T-helper 1 cell treated with Interleukin-12 subunit alpha and Interleukin-12 subunit beta and Interleukin-4 antibody, amounts not matched to agents 30 ng/mL and 1 ng/mL, for 36 hours (primary cell): ENCODE data around the gene PTTG2. TPM values are rescaled to one million over a fixed set of nuclear protein-coding genes. Genes with fewer than 3 reads are reported as not detected.

Experiments
- intact Hi-C: fragments of 100-400 bp; cut with micrococcal nuclease; formaldehyde crosslinking; loops from one replicate; pipeline ENCODE4 v1.15.1; 2024
- total RNA-seq: library from RNA; stranded (reverse); gene quantifications from 2 replicates; pipeline ENCODE4 v1.2.3, GENCODE V29; 2022

PTTG2 gene
- total RNA-seq, 1 donor from 2014 or later, result 2.6 TPM

- intact Hi-C loops, result loop anchor here (2.0 kb wide), 1 partner anchor 63 kb away; the partner anchor contains the start of gene TBC1D1
Observed at GRCh38 chr4:37953620-37954293, 6.4 kb upstream of the PTTG2 start.

DNA sequence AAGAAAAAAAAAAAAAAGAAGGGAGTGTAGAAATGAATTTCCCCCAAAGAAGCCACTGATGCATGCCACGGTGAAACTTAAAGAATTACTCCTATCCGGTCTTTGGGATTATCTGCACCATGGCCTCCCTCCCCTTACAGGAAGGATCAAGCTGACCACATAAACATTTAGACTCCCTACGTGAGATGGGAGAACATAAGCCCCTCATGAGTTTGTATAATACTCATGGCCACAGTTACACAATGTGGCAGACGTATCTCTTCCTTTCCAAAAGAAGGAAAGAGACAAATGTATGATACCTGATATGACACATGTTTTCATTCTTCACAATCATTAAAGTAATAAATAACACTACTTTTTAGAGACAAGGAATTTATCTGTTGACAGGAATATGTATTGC, 3.3 kb upstream of the PTTG2 start:
- intact Hi-C loops, result no loop called here

DNA sequence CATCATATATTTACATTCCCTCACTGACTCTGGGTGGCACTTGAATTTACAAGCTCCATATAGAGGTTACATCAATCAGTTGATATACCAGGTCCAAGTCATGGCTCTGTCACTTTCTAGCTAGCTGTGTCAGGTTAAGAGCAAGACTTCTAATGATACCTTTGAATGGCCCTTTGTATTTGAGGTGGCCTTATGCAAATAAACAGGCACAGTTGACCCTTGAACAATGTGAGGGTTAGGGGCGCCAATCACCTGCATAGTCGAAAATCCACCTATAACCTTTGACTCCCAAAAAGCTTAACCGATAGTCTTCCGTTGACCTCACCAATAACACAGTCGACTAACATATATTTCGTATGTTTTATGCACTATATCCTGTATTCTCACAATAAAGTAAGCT, 1.3 kb upstream of the PTTG2 start:
- intact Hi-C loops, result no loop called here

GRCh38 chr4:37960679-37961450, 667 bp downstream of the PTTG2 start:
- intact Hi-C loops, result no loop called here

- intact Hi-C loops, result no loop called here
Observed at GRCh38 chr4:37964734-37965457, 4.7 kb downstream of the PTTG2 start.

DNA sequence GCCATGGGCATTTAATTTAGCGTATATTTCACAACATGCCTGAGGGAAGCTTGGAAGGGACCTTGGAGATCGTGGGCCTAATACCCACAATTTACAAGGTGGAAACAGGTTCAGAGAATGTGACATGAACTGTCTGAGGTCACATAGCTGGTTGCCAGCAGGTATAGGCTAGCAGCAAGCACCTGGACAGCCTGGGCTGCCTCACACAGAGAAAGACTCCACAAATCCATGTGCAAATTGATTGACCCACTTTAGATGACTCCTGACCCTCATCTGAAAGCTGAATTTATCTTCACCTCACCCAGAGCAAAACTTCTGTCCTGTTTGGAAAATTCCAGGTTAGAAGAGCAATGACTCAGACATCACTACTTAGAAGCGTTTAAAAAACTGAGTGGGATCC, 5.8 kb downstream of the PTTG2 start:
- intact Hi-C loops, result no loop called here

DNA sequence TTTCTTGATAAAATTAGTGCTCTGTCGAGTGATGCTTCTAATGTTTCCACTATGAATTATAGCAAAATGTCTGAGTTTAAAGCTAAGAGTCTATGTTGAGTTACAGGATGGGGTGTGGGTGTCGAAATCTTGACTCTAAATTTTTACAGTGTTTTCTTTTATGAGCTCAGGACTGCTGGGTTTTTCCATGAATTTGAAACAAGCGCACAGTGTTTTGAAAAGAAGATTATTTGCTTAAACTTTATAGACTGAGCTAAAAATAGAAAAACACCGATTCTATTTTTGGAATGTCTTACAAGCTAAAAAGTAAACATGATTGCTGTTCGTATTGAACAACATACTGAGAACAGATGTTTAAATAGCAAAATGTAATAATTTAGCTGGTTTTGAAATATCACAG, 7.5 kb downstream of the PTTG2 start:
- intact Hi-C loops, result no loop called here

GRCh38 chr4:37968747-37969146, 8.5 kb downstream of the PTTG2 start:
- intact Hi-C loops, result no loop called here

DNA sequence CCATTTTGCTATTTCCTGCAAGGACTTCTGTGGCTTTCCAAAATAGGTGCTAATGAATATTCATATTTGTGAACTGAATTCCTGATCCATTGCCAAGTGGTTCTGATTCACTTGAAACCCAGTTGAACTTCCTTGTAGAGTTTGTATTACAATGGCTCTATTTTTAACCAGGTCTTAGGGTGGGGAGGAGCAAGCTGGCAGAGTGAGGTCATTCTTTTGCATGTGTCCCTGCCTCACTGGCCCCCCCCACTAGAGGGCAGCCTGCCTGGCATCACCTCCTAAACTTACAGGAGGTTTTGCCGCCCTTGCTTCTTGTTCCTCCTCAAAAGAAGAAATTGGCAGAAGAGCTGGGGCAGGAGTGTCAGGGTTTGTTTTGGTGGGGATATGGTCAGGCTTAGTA, 10.5 kb downstream of the PTTG2 start:
- intact Hi-C loops, result loop anchor here (10.0 kb wide), 1 partner anchor 764 kb away; no protein-coding TSS in a partner anchor

GRCh38 chr4:37971202-37971601, 11.0 kb downstream of the PTTG2 start:
- intact Hi-C loops, result loop anchor here (10.0 kb wide), 1 partner anchor 764 kb away; no protein-coding TSS in a partner anchor

DNA sequence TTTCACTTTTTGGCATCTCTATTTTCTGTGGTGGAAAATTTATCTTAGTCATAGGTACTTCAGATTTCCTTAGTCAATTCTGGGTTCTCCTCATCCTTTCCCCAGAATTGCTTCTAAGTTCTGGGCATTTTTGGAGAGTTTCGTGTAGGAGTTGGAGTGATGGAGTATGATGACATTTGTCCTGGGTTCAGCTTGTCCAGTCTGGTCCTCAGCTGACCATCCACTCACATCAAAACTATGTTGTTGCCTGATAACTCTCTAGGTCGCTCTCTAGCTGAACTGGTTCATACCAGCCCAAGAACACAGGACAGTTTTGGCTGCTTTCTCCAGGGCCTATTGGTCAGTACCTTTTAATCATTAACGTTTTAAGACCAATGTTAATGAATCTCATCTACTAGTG, 13.2 kb downstream of the PTTG2 start:
- intact Hi-C loops, result loop anchor here (10.0 kb wide), 1 partner anchor 761 kb away; no protein-coding TSS in a partner anchor

DNA sequence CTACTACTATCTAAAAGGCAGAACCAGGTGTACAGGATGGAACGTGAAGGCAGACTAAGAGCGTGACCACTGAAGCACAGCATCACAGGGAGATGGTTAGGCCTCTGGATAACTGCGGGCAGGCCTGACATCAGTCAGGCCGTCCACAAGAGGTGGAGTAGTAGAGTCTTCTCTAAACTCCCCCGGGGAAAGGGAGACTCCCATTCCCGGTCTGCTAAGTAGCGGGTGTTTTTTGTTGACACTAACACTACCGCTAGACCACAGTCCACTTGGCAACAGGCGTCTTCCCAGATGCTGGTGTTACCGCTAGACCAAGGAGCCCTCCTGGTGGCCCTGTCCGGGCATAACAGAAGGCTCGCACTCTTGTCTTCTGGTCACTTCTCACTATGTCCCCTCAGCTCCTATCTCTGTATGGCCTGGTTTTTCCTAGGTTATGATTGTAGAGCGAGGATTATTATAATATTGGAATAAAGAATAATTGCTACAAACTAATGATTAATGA, 15.2 kb downstream of the PTTG2 start:
- intact Hi-C loops, result loop anchor here (5.0 to 10.0 kb wide), 3 partner anchors 157 to 759 kb away; no protein-coding TSS in a partner anchor

GRCh38 chr4:37976507-37976906, 16.3 kb downstream of the PTTG2 start:
- intact Hi-C loops, result loop anchor here (5.0 to 10.0 kb wide), 3 partner anchors 156 to 758 kb away; no protein-coding TSS in a partner anchor

DNA sequence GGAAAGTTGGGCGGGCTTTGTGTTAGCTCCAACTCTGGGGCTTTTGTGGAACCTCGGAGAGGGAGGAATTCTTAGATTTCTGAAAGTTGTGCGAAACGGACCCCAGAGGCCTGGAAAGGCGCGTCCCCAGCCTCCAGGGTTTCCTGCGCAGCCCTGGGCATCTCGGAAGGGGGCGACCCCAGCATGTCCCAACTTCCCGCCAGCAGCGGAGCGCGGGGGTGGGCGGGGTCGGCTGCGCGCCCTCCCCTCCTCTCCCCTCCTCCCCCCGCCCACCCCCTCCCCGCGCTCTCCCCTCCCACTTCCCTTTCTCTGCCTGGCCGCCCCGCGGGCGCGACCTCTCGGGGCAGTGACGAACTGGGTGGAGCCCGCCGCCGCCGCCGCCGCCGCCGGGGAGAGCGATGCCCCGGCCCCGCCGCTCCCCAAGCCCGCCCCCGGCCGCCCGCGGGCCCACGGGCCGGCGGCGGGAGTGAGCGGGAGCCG, 16.8 kb downstream of the PTTG2 start:
- intact Hi-C loops, result loop anchor here (1.0 to 10.0 kb wide), 7 partner anchors 86 to 758 kb away; partner anchors contain the start of genes RELL1 and TBC1D1

DNA sequence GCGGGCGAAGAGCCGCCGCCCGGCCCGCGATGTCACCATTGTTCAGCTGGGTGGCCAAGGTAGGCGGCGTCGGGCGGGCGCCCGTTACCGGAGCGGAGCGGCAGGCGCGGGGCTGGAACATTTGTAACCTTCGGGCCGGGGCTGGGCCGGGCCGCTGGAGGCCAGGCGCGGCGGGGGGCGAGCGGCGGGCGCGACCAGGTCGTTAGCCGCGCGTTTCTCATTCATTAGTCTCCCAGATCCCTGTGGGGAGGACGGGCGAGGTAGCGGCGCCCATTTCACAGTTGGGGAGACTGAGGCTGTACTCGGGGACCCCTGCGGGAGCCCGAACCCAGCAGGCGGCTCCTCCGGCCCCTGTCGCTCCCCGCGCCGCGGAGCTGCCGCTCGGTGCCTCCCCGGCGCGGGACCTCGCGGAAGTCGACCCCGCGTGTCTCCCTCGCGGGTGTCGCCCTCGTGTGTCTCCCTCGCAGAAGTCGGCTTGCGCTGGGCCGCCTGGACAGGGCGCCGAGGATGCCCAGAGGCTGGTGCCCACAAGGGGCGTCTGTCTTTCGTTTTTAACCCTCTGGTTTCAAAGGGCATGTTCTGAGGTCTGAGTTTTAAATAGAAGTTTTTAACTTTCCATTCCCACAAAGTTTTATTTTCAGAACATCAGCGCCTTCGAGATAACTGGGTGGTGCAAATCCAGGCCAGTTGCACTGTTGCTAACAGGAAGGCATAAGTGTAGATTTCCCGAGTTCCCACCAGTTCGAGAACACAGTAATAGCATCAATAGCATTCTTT, 17.5 kb downstream of the PTTG2 start:
- intact Hi-C loops, result loop anchor here (1.0 to 10.0 kb wide), 10 partner anchors 58 to 757 kb away; partner anchors contain the start of genes PGM2, RELL1 and TBC1D1

- intact Hi-C loops, result loop anchor here (1.0 to 10.0 kb wide), 6 partner anchors 57 to 756 kb away; partner anchors contain the start of gene PGM2
Observed at GRCh38 chr4:37978248-37978924, 18.2 kb downstream of the PTTG2 start.

DNA sequence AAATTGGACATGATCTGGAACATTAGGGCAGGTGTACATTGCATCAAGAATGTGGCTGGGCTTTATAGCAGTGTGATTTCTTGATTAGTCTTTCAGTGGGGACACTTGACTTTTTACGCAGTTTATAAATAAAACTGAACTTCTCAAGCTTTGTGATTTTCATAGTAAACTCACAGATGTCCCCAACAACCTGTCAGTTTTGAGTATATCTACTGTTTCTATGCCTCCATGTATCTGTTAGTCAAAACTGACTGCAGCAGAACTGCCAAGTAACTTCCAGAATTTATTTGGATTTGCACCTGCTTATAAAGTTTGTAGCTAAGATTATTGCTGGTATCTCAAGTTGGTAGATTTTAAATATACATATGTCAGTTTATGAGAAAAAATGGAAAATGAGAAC, 20.0 kb downstream of the PTTG2 start:
- intact Hi-C loops, result no loop called here

GRCh38 chr4:37981425-37981824, 21.2 kb downstream of the PTTG2 start:
- intact Hi-C loops, result no loop called here

DNA sequence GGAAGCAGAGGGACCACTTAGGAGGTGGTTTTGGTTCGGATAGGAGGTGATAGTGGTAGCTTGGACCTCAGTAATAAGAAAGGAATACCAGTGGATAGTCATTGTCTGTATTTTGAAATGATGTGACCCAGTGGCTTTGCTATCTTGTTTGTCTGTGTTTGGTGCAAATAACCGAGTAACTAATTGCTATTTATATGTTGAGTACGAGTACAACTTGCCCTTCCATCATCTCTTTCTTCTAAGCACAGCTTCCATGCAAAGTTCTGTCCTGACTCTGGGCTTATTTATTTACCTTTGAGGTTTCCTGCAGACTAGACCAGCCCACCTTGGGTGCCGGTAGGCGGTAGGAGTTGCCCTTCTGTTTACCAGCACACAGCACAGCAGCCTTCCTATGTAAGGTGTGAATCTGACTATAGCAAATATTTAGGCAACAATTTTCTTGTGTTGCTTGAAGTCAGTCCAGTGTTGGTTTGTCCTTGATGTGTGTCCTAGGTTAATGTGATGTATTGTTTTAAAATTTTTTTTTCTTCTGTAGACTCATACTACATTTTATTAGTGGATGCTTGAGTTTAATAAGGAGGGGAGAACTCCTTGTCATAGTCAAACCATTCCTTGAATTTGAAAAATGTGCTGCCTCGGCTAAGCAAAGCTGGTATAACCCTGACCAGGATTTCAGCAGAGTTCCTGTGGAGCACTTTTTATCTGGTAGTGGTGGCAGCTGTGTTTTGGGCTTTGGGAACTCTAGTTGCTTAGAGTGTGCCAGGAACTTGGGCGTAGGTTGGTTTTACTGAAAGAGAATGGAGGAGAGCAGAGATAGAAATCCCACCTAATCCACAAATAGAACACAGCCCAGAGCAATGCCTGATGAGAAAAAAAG, 21.9 kb downstream of the PTTG2 start:
- intact Hi-C loops, result no loop called here
